Endothelial cell (in vitro differentiated cells): ENCODE results near the gene TFDP1. TPM values are rescaled to one million over a fixed set of nuclear protein-coding genes. Genes with fewer than 3 reads are reported as not detected.

ENCODE experiments used
- DNase-seq: peaks from one replicate; pipeline ENCODE4 v3.0.0; 2021; ENCODE audit warnings: low spot score
- H3K27ac Mint-ChIP-seq: one replicate; pipeline ENCODE4 v1.8.0; 2021; ENCODE audit warnings: mixed read lengths, inconsistent platforms; ENCODE audit not compliant: unreplicated experiment
- H3K27me3 Mint-ChIP-seq: one replicate; pipeline ENCODE4 v1.8.0; 2021; ENCODE audit warnings: mild to moderate bottlenecking, moderate library complexity, mixed read lengths, inconsistent platforms; ENCODE audit not compliant: unreplicated experiment
- H3K36me3 Mint-ChIP-seq: one replicate; pipeline ENCODE4 v1.8.0; 2021; ENCODE audit warnings: mild to moderate bottlenecking, low read depth, mixed read lengths, inconsistent platforms; ENCODE audit not compliant: unreplicated experiment
- H3K4me1 Mint-ChIP-seq: one replicate; pipeline ENCODE4 v1.8.0; 2021; ENCODE audit warnings: mild to moderate bottlenecking, mixed read lengths, inconsistent platforms; ENCODE audit not compliant: unreplicated experiment
- H3K4me3 Mint-ChIP-seq: one replicate; pipeline ENCODE4 v1.8.0; 2021; ENCODE audit warnings: mild to moderate bottlenecking, mixed read lengths, inconsistent platforms; ENCODE audit not compliant: unreplicated experiment
- H3K9me3 Mint-ChIP-seq: one replicate; pipeline ENCODE4 v1.8.0; 2021; ENCODE audit warnings: mixed read lengths, inconsistent platforms; ENCODE audit not compliant: unreplicated experiment
- CTCF ChIP-seq: fragments of 200-600 bp; sonication (generic); IDR thresholded peaks from one replicate; pipeline ENCODE4 v1.5.0; 2021; ENCODE audit warnings: antibody characterized with exemption; ENCODE audit not compliant: unreplicated experiment
- total RNA-seq: library from RNA; stranded (reverse); fragmentation: NEBNext Ultra II Directional; extraction: Animal tissue kit (Norgen Biotek cat#: 25700); gene quantifications from one replicate; pipeline ENCODE4 v1.2.1, GENCODE V29; 2021; ENCODE audit not compliant: unreplicated experiment

TFDP1 gene
- total RNA-seq, 1 donor from 2014 or later = 65.8 TPM

GRCh38 chr13:113647351-113648215, 63.0 kb downstream of the TFDP1 start:
- no peak overlapping the region for H3K27ac Mint-ChIP-seq
- TF ChIP-seq CTCF = no peak
- no peak for DNase-seq
- no peak overlapping the region for H3K4me3 Mint-ChIP-seq
- no peaks in the 10 kb centered on the region for H3K9me3 Mint-ChIP-seq
- H3K36me3 Mint-ChIP-seq = peaks cover 6% of the 10 kb centered on the region
- H3K27me3 Mint-ChIP-seq = peaks cover 4% of the 10 kb centered on the region
- H3K4me1 Mint-ChIP-seq = peaks cover 12% of the 10 kb centered on the region

- no peak for TF ChIP-seq CTCF
- peaks cover 6% of the 10 kb centered on the region for H3K36me3 Mint-ChIP-seq
- DNase-seq = no peak
- H3K27me3 Mint-ChIP-seq = peaks cover 4% of the 10 kb centered on the region
- H3K9me3 Mint-ChIP-seq = no peaks in the 10 kb centered on the region
- no peak overlapping the region for H3K27ac Mint-ChIP-seq
- H3K4me3 Mint-ChIP-seq = no peak overlapping the region
- peaks cover 11% of the 10 kb centered on the region for H3K4me1 Mint-ChIP-seq
Measured at GRCh38 chr13:113648216-113648610, 63.7 kb downstream of the TFDP1 start.

- no peak overlapping the region for H3K27ac Mint-ChIP-seq
- H3K27me3 Mint-ChIP-seq = peaks cover 6% of the 10 kb centered on the region
- peaks cover 6% of the 10 kb centered on the region for H3K36me3 Mint-ChIP-seq
- no peak overlapping the region for H3K4me3 Mint-ChIP-seq
- H3K9me3 Mint-ChIP-seq = no peaks in the 10 kb centered on the region
- no peak for DNase-seq
- no peak for TF ChIP-seq CTCF
- peaks cover 17% of the 10 kb centered on the region for H3K4me1 Mint-ChIP-seq
Measured at GRCh38 chr13:113649212-113649611, 64.7 kb downstream of the TFDP1 start.

- no peak for TF ChIP-seq CTCF
- Mint-ChIP-seq H3K9me3 (no peaks in the 10 kb centered on the region), H3K27me3 (peaks cover 7% of the 10 kb centered on the region), H3K4me3 (no peak overlapping the region), H3K27ac (no peak overlapping the region), H3K36me3 (peaks cover 6% of the 10 kb centered on the region), H3K4me1 (peaks cover 18% of the 10 kb centered on the region)
- no peak for DNase-seq
Measured at GRCh38 chr13:113650275-113650674, 65.7 kb downstream of the TFDP1 start.

GRCh38 chr13:113650731-113651148, 66.2 kb downstream of the TFDP1 start:
- Mint-ChIP-seq H3K4me1 (peaks cover 18% of the 10 kb centered on the region), H3K36me3 (peaks cover 6% of the 10 kb centered on the region), H3K27me3 (peaks cover 7% of the 10 kb centered on the region), H3K4me3 (no peak overlapping the region), H3K9me3 (no peaks in the 10 kb centered on the region), H3K27ac (no peak overlapping the region)
- TF ChIP-seq CTCF = no peak
- no peak for DNase-seq
